ENCODE measurements around the gene STK32C. TPM values are rescaled to one million over a fixed set of nuclear protein-coding genes. Genes with fewer than 3 reads are reported as not detected.

Gene STK32C
- total and polyA plus RNA-seq, 4 donors: 5.1 to 22.0 (median 16.3) TPM

DNA sequence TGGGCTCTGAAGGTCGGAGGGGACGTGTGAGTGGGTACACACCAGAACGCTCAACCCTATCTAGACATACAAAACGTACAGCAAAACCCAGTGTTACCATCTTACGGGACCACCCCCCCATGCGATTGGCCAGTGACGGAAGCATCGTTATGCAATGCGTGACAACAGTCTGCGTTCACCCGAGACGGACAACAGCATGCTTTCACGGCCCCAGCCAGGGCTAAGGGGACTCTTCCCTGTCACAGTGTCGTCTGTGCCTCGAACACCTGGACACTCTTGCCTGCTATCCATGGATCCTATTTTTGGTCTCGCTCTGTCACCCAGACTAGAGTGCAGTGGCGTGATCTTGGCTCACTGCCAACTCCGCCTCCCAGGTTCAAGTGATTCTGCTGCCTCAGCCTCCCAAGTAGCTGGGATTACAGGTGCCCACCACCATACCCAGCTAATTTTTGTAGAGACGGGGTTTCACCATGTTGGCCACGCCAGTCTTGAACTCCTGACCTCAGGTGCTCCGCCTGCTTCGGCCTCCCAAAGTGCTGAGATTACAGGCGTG, 97.7 kb downstream of the STK32C start:
- Histone ChIP-seq H3K36me3 (ENCODE audit: control insufficient read depth in 4 of 4, insufficient read depth in 4 of 4, low read length in 4 of 4) (peaks cover 0 to 7% (median 0%) of the 10 kb centered on the region in 4 donors), H3K27ac (ENCODE audit: low read depth in 1 of 2, low read length in 1 of 2) (no peak overlapping the region), H3K27me3 (ENCODE audit: control insufficient read depth in 3 of 3, insufficient read depth in 3 of 3, low read length in 2 of 3) (no peaks in the 10 kb centered on the region), H3K9ac (ENCODE audit: insufficient read depth in 1 of 2, low read length in 2 of 2) (no peak overlapping the region), H3K4me1 (ENCODE audit: control insufficient read depth in 5 of 5, insufficient read depth in 5 of 5, low read length in 5 of 5) (no peaks in the 10 kb centered on the region), H3K9me3 (ENCODE audit: control insufficient read depth in 4 of 4, insufficient read depth in 3 of 4, low read length in 3 of 4) (peaks cover 0 to 7% (median 5%) of the 10 kb centered on the region in 4 donors), H3K4me3 (no peak overlapping the region)
- ATAC-seq (ENCODE audit: insufficient read depth, low FRiP score) (no peak), DNase-seq (no peak)
- WGBS, 2 donors: 94 to 95% methylated on average over 23 of the region's 23 CpGs
- TF ChIP-seq, protein P1, sequence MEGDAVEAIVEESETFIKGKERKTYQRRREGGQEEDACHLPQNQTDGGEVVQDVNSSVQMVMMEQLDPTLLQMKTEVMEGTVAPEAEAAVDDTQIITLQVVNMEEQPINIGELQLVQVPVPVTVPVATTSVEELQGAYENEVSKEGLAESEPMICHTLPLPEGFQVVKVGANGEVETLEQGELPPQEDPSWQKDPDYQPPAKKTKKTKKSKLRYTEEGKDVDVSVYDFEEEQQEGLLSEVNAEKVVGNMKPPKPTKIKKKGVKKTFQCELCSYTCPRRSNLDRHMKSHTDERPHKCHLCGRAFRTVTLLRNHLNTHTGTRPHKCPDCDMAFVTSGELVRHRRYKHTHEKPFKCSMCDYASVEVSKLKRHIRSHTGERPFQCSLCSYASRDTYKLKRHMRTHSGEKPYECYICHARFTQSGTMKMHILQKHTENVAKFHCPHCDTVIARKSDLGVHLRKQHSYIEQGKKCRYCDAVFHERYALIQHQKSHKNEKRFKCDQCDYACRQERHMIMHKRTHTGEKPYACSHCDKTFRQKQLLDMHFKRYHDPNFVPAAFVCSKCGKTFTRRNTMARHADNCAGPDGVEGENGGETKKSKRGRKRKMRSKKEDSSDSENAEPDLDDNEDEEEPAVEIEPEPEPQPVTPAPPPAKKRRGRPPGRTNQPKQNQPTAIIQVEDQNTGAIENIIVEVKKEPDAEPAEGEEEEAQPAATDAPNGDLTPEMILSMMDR (IDR thresholded peaks at IDR 0.05; ENCODE audit: control extremely low read depth, extremely low read depth): no peak

- H3K36me3 ChIP-seq (ENCODE audit: control insufficient read depth in 4 of 4, insufficient read depth in 4 of 4, low read length in 4 of 4): peaks cover 0 to 7% (median 0%) of the 10 kb centered on the region in 4 donors
- whole genome bisulfite sequencing, 2 donors: 97 to 99% methylated on average over 14 of the region's 14 CpGs
- H3K4me1 ChIP-seq (ENCODE audit: control insufficient read depth in 5 of 5, insufficient read depth in 5 of 5, low read length in 5 of 5): no peaks in the 10 kb centered on the region
- DNase-seq (no peak), ATAC-seq (ENCODE audit: insufficient read depth, low FRiP score) (no peak)
- H3K27me3 ChIP-seq (ENCODE audit: control insufficient read depth in 3 of 3, insufficient read depth in 3 of 3, low read length in 2 of 3): no peaks in the 10 kb centered on the region
- H3K9me3 ChIP-seq (ENCODE audit: control insufficient read depth in 4 of 4, insufficient read depth in 3 of 4, low read length in 3 of 4): peaks cover 0 to 6% (median 5%) of the 10 kb centered on the region in 4 donors
- no peak overlapping the region for H3K9ac ChIP-seq (ENCODE audit: insufficient read depth in 1 of 2, low read length in 2 of 2)
- no peak overlapping the region for H3K4me3 ChIP-seq
- no peak overlapping the region for H3K27ac ChIP-seq (ENCODE audit: low read depth in 1 of 2, low read length in 1 of 2)
- TF ChIP-seq, protein P1 (IDR thresholded peaks at IDR 0.05; ENCODE audit: control extremely low read depth, extremely low read depth): no peak
Measured at GRCh38 chr10:132209130-132209529, 98.6 kb downstream of the STK32C start.

- Histone ChIP-seq H3K27ac (ENCODE audit: low read depth in 1 of 2, low read length in 1 of 2) (no peak overlapping the region), H3K4me1 (ENCODE audit: control insufficient read depth in 5 of 5, insufficient read depth in 5 of 5, low read length in 5 of 5) (no peaks in the 10 kb centered on the region), H3K36me3 (ENCODE audit: control insufficient read depth in 4 of 4, insufficient read depth in 4 of 4, low read length in 4 of 4) (peaks cover 0 to 7% (median 0%) of the 10 kb centered on the region in 4 donors), H3K4me3 (no peak overlapping the region), H3K9ac (ENCODE audit: insufficient read depth in 1 of 2, low read length in 2 of 2) (no peak overlapping the region), H3K27me3 (ENCODE audit: control insufficient read depth in 3 of 3, insufficient read depth in 3 of 3, low read length in 2 of 3) (no peaks in the 10 kb centered on the region), H3K9me3 (ENCODE audit: control insufficient read depth in 4 of 4, insufficient read depth in 3 of 4, low read length in 3 of 4) (peaks cover 0 to 6% (median 5%) of the 10 kb centered on the region in 4 donors)
- 91 to 93% methylated on average over 15 to 17 of the region's 17 CpGs for WGBS, 2 donors
- TF ChIP-seq, protein P1 (IDR thresholded peaks at IDR 0.05; ENCODE audit: control extremely low read depth, extremely low read depth): no peak
- ATAC-seq (ENCODE audit: insufficient read depth, low FRiP score) (no peak), DNase-seq (no peak)
Measured at GRCh38 chr10:132208462-132209050, 99.2 kb downstream of the STK32C start.
